Endothelial cell of umbilical vein (primary cell): ENCODE results near the gene CUEDC1. TPM values are rescaled to one million over a fixed set of nuclear protein-coding genes. Genes with fewer than 3 reads are reported as not detected.

ENCODE experiments used
- BruUV-seq: library from RNA; stranded (reverse); fragments of 400-500 nt; replicated peaks from 2 replicates; lab custom pipeline; 2021; lab: Mats Ljungman, UMichigan
- CTCF ChIA-PET: fragments of 300-600, 350-600 bp; sonication (Branson Sonifier 250); formaldehyde crosslinking; loops from one replicate; lab custom pipeline; 2021; ENCODE audit warnings: antibody characterized with exemption, inconsistent platforms; lab: Charles Lee
- POLR2A ChIA-PET: fragments of 300-600, 350-600 bp; sonication (Branson Sonifier 250); formaldehyde crosslinking; loops from one replicate; lab custom pipeline; 2021; ENCODE audit warnings: antibody characterized with exemption, inconsistent platforms; lab: Charles Lee
- DNase-seq: peaks from one replicate; pipeline ENCODE4 v3.0.0-alpha.2; 2011; ENCODE audit warnings: low read depth, low spot score
- FAIRE-seq: peaks from 2 replicates; lab custom pipeline; 2011; peaks lifted over from hg19 to GRCh38; lab: Jason Lieb, UNC
- H2AFZ ChIP-seq: 2 replicates; pipeline ENCODE4 v1.6.0; 2012; ENCODE audit warnings: low read depth, low read length, control low read depth, inconsistent platforms
- H3K27ac ChIP-seq: 2 replicates; pipeline ENCODE4 v1.5.1; 2011; ENCODE audit warnings: low read depth, mild to moderate bottlenecking, control low read depth, low read length, moderate library complexity; ENCODE audit not compliant: insufficient read depth
- H3K27me3 ChIP-seq, 2 experiments: 2 replicates each; pipeline versions ENCODE4 v1.6.0 to v1.6.1; 2011; ENCODE audit warnings: low read length in 2 of 2, mixed read lengths in 1 of 2; ENCODE audit not compliant: control insufficient read depth in 2 of 2, insufficient read depth in 2 of 2
- H3K36me3 ChIP-seq, 2 experiments: 2 replicates in 1 of 2; 3 replicates in 1 of 2; pipeline ENCODE4 v1.5.1; 2011; ENCODE audit warnings: low read length in 2 of 2, mild to moderate bottlenecking in 1 of 2, moderate library complexity in 1 of 2; ENCODE audit not compliant: control insufficient read depth in 2 of 2, insufficient read depth in 2 of 2; ENCODE audit errors: extremely low read depth in 1 of 2
- H3K4me1 ChIP-seq: 3 replicates; pipeline ENCODE4 v1.5.1; 2011; ENCODE audit warnings: mild to moderate bottlenecking, low read length; ENCODE audit not compliant: control insufficient read depth, insufficient read depth; ENCODE audit errors: extremely low read depth
- H3K4me2 ChIP-seq: 2 replicates; pipeline ENCODE4 v1.6.1; 2011; ENCODE audit warnings: low read length, control low read depth, mixed read lengths; ENCODE audit not compliant: insufficient read depth
- H3K4me3 ChIP-seq, 3 experiments: fragments of 200-600 bp in 1 of 3; sonication (generic), shearing (Covaris generic) in 1 of 3; replicated peaks in 1 of 3; 2 replicates each; pipeline ENCODE4 v1.5.1; 2011 to 2016; ENCODE audit warnings: control low read depth in 3 of 3, low read length in 3 of 3, mild to moderate bottlenecking in 2 of 3, inconsistent platforms in 1 of 3, low read depth in 1 of 3, moderate library complexity in 1 of 3; ENCODE audit not compliant: insufficient read depth in 1 of 3
- H3K79me2 ChIP-seq: 2 replicates; pipeline ENCODE4 v1.6.0; 2012; ENCODE audit warnings: low read length, inconsistent platforms; ENCODE audit not compliant: control insufficient read depth, insufficient read depth
- H3K9ac ChIP-seq: replicated peaks from 2 replicates; pipeline ENCODE3; 2011; ENCODE audit warnings: low read length, control low read depth; ENCODE audit not compliant: insufficient read depth; ENCODE audit errors: extremely low read depth
- H3K9me1 ChIP-seq: replicated peaks from 3 replicates; pipeline ENCODE4 v1.6.0; 2011; ENCODE audit warnings: mild to moderate bottlenecking, low read length; ENCODE audit not compliant: control insufficient read depth, insufficient read depth; ENCODE audit errors: extremely low read depth
- H3K9me3 ChIP-seq: replicated peaks from 2 replicates; pipeline ENCODE4 v1.5.1; 2012; ENCODE audit warnings: low read length, inconsistent platforms; ENCODE audit not compliant: control insufficient read depth, insufficient read depth
- H4K20me1 ChIP-seq: replicated peaks from 2 replicates; pipeline ENCODE3; 2011; ENCODE audit warnings: mild to moderate bottlenecking, low read length; ENCODE audit not compliant: control insufficient read depth, insufficient read depth; ENCODE audit errors: extremely low read depth
- CTCF ChIP-seq, 2 donors: IDR thresholded peaks; 1 replicate in 1 of 2; 2 replicates in 1 of 2; pipeline ENCODE4 v1.5.1; 2011; ENCODE audit warnings: low read length in 2 of 2, mild to moderate bottlenecking in 2 of 2, moderate library complexity in 2 of 2, control low read depth in 1 of 2, inconsistent platforms in 1 of 2, low read depth in 1 of 2; ENCODE audit not compliant: insufficient read depth in 1 of 2; ENCODE audit errors: extremely low read depth in 1 of 2
- EZH2 ChIP-seq: IDR thresholded peaks from 2 replicates; pipeline ENCODE4 v1.6.1; 2012; ENCODE audit warnings: borderline replicate concordance, low read depth, mild to moderate bottlenecking, moderate library complexity, low read length, inconsistent platforms; ENCODE audit not compliant: severe bottlenecking
- FOS ChIP-seq: IDR thresholded peaks from 2 replicates; pipeline ENCODE4 v1.6.1; 2011; ENCODE audit warnings: mild to moderate bottlenecking, low read length, moderate library complexity, borderline replicate concordance; ENCODE audit not compliant: insufficient read depth
- GATA2 ChIP-seq: IDR thresholded peaks from 2 replicates; pipeline ENCODE4 v1.7.0; 2011; ENCODE audit warnings: low read depth, mild to moderate bottlenecking, moderate library complexity, mixed read lengths, low read length; ENCODE audit not compliant: insufficient read length, insufficient read depth
- JUN ChIP-seq: IDR thresholded peaks from 2 replicates; pipeline ENCODE4 v1.6.1; 2011; ENCODE audit warnings: borderline replicate concordance, low read depth; ENCODE audit not compliant: insufficient read length, insufficient read depth
- MAX ChIP-seq: IDR thresholded peaks from 2 replicates; pipeline ENCODE4 v1.6.1; 2011; ENCODE audit not compliant: insufficient read depth, insufficient read length
- MYC ChIP-seq: IDR thresholded peaks from one replicate; pipeline ENCODE4 v1.6.1; 2011; ENCODE audit warnings: mild to moderate bottlenecking, low read depth, low read length
- POLR2A ChIP-seq: IDR thresholded peaks from 2 replicates; pipeline ENCODE4 v1.6.1; 2012; ENCODE audit warnings: low read depth, mild to moderate bottlenecking, control low read depth, low read length
- POLR2AphosphoS5 ChIP-seq: IDR thresholded peaks from 2 replicates; pipeline ENCODE4 v1.6.1; 2012; ENCODE audit warnings: low read depth, mild to moderate bottlenecking, control low read depth, low read length, moderate library complexity; ENCODE audit not compliant: insufficient read depth
- dilution Hi-C: fragments of 300-500 bp; cut with MboI; formaldehyde crosslinking; loops from one replicate; pipeline ENCODE4 v1.15.0; 2019; ENCODE audit warnings: low sequenced_read_pairs; ENCODE audit not compliant: extremely low pct_ligation_motif_present
- intact Hi-C: fragments of 100-400 bp; cut with micrococcal nuclease; formaldehyde crosslinking; loops from one replicate; pipeline ENCODE4 v1.10.0; 2022
- polyA plus RNA-seq, 4 experiments: library from polyadenylated mRNA; depleted of rRNA in 3 of 4; stranded (reverse) in 3 of 4; unstranded in 1 of 4; fragments of >200 nt; gene quantifications; 2 replicates each; pipeline versions ENCODE4 v1.2.1 to v1.2.3, GENCODE V29; 2011 to 2012; ENCODE audit warnings: missing spikeins in 1 of 4
- total RNA-seq: library from RNA; stranded (reverse); gene quantifications from 2 replicates; pipeline ENCODE4 v1.2.3, GENCODE V29; 2021

Gene CUEDC1
- total and polyA plus RNA-seq, 2 donors (not counting 3 experiments of a cell fraction or from before 2014, with no cell fraction given), result 15.8 to 27.7 TPM

- TF ChIP-seq MAX, result no peak
- TF ChIP-seq CTCF (IDR thresholded peaks at IDR 0.05; ENCODE audit: extremely low read depth in 1 of 2, insufficient read depth in 1 of 2, low read depth in 1 of 2, low read length in 2 of 2), result no peak
- TF ChIP-seq POLR2A, result no peak
- no peak for TF ChIP-seq JUN
- no peak for TF ChIP-seq MYC
- no peak for TF ChIP-seq FOS
- TF ChIP-seq POLR2AphosphoS5, result no peak
- no peak for TF ChIP-seq EZH2
- TF ChIP-seq GATA2, result no peak
- H3K4me2 ChIP-seq, result no peak overlapping the region
- H4K20me1 ChIP-seq, result no peaks in the 10 kb centered on the region
- H3K9me3 ChIP-seq, result no peaks in the 10 kb centered on the region
- CTCF ChIA-PET, result interaction anchor here (6.1 kb wide), 1 partner anchor 20 kb away, joined by 67 read pairs; no protein-coding TSS in a partner anchor
- no peaks in the 10 kb centered on the region for H3K36me3 ChIP-seq
- intact Hi-C loops (no loop called here), dilution Hi-C loops (no loop called here)
- FAIRE-seq (no peak), DNase-seq (no peak)
- H3K27me3 ChIP-seq, result no peaks in the 10 kb centered on the region
- H3K9me1 ChIP-seq, result no peaks in the 10 kb centered on the region
- H3K9ac ChIP-seq, result no peak overlapping the region
- no TSS peak for BruUV-seq
- no peak overlapping the region for H2AFZ ChIP-seq
- H3K79me2 ChIP-seq, result no peaks in the 10 kb centered on the region
- peaks cover 20% of the 10 kb centered on the region for H3K4me1 ChIP-seq
- POLR2A ChIA-PET, result no interaction called here
- H3K27ac ChIP-seq, result no peak overlapping the region
- H3K4me3 ChIP-seq, result no peak overlapping the region
Observed at GRCh38 chr17:57895382-57896060, 59.7 kb downstream of the CUEDC1 start.
